Ammon's horn (tissue), 1 donor: ENCODE results near the gene SMIM3.
A peak's percentile ranks its signal among the peaks of the same experiment; 100 is the strongest.
"Not testable (repeated sequence)": the region's sequence is repeated elsewhere in the genome, so short reads cannot be mapped to it uniquely, and the experiment has no call there.

Experiments used
- DNase-seq: peaks from one replicate; pipeline ENCODE4 v3.0.0-alpha.2; 2016; ENCODE audit warnings: low spot score

Gene SMIM3

GRCh38 chr5:150793423-150793888, 14.9 kb downstream of the SMIM3 start:
- not testable (repeated sequence) for DNase-seq

- no peak for DNase-seq
Measured at GRCh38 chr5:150794927-150795326, 16.4 kb downstream of the SMIM3 start.

GRCh38 chr5:150797384-150797783, 18.8 kb downstream of the SMIM3 start:
- no peak for DNase-seq

- peak; percentile 70 for DNase-seq
Measured at GRCh38 chr5:150801117-150801927, 22.8 kb downstream of the SMIM3 start.

GRCh38 chr5:150804388-150804787, 25.8 kb downstream of the SMIM3 start:
- DNase-seq: no peak

GRCh38 chr5:150809363-150809762, 30.8 kb downstream of the SMIM3 start:
- no peak for DNase-seq

GRCh38 chr5:150815010-150815409, 36.5 kb downstream of the SMIM3 start:
- DNase-seq: no peak

- no peak for DNase-seq
Measured at GRCh38 chr5:150816946-150817345, 38.4 kb downstream of the SMIM3 start.

GRCh38 chr5:150829744-150830143, 51.2 kb downstream of the SMIM3 start:
- no peak for DNase-seq

- not testable (repeated sequence) for DNase-seq
Measured at GRCh38 chr5:150831821-150832220, 53.3 kb downstream of the SMIM3 start.

GRCh38 chr5:150836064-150836463, 57.5 kb downstream of the SMIM3 start:
- no peak for DNase-seq

GRCh38 chr5:150836703-150837102, 58.1 kb downstream of the SMIM3 start:
- no peak for DNase-seq

GRCh38 chr5:150845185-150845859, 66.8 kb downstream of the SMIM3 start:
- not testable (repeated sequence) for DNase-seq

- not testable (repeated sequence) for DNase-seq
Measured at GRCh38 chr5:150846308-150846653, 67.7 kb downstream of the SMIM3 start, which contains the start of gene IRGM. Gene IRGM (plus strand): TSS chr5:150846521. CDS start chr5:150848124, 1,603 bp downstream.
